ENCODE measurements around the gene CIBAR2.

DNA sequence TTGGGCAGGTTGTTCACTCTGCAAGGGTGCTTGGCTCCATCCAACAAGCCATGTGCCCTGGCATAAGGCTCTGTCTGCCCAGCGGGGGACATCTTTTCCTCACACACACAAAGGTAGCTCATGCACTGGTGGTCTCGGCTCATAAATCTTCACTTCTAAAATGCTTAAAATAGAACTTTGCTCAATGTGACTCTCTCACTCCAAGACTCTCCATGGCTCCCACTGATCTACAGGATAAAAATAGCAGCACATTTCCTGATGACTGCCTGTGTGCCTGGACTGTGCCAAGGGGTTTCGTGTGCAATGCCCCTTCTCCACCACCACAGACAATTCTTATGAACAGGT lies 15.1 kb upstream of the CIBAR2 start:
- TF ChIP-seq PAX5 (IDR thresholded peaks at IDR 0.05; ENCODE audit: insufficient read depth, low read length, severe bottlenecking) = no peak
- no peak for TF ChIP-seq POLR2A (IDR thresholded peaks at IDR 0.05; ENCODE audit: low read depth, low read length)
